ENCODE data around the gene LDB2. TPM values are rescaled to one million over a fixed set of nuclear protein-coding genes. Genes with fewer than 3 reads are reported as not detected.

The LDB2 gene
- total and polyA plus RNA-seq, 2 experiments from 2014 or later = 48.6 to 80.1 TPM

GRCh38 chr4:16760617-16761363, 137.7 kb downstream of the LDB2 start:
- 0 out of 2 replicates have a peak overlapping the region, but pooled peaks have one; percentile 15 for H3K4me2 ChIP-seq
- Mint-ChIP-seq H3K36me3 (ENCODE audit: low read depth) (peaks cover 10% of the 10 kb centered on the region), H3K4me1 (peaks cover 32% of the 10 kb centered on the region), H3K27ac (no peak overlapping the region), H3K4me3 (no peak overlapping the region), H3K9me3 (no peaks in the 10 kb centered on the region), H3K27me3 (ENCODE audit: insufficient read depth, low read depth, poor library complexity) (no peaks in the 10 kb centered on the region)
- H4K20me1 ChIP-seq (replicated peaks; ENCODE audit: insufficient read depth) = no peaks in the 10 kb centered on the region
- TF ChIP-seq CTCF (conservative IDR thresholded peaks at IDR 0.05; ENCODE audit: low read depth in 2 of 2) (no peak), CREB1 (CRISPR knock-in tag; IDR thresholded peaks at IDR 0.05; ENCODE audit: low read depth) (no peak), STAT1 (IDR thresholded peaks at IDR 0.05; ENCODE audit: unreplicated experiment) (no peak), JUNB (IDR thresholded peaks at IDR 0.05; ENCODE audit: unreplicated experiment) (no peak), ZNF331 (CRISPR knock-in tag; IDR thresholded peaks at IDR 0.05; ENCODE audit: low read depth) (no peak), ZNF114 (CRISPR knock-in tag; IDR thresholded peaks at IDR 0.05) (no peak), NANOG (IDR thresholded peaks at IDR 0.05; ENCODE audit: borderline replicate concordance) (no peak), EZH2 (IDR thresholded peaks at IDR 0.05; ENCODE audit: low read depth, unreplicated experiment) (no peak), POLR2AphosphoS5 (IDR thresholded peaks at IDR 0.05; ENCODE audit: low read depth) (no peak), EZH2phosphoT487 (IDR thresholded peaks at IDR 0.05; ENCODE audit: unreplicated experiment) (no peak)
- TF ChIP-seq, protein P1, sequence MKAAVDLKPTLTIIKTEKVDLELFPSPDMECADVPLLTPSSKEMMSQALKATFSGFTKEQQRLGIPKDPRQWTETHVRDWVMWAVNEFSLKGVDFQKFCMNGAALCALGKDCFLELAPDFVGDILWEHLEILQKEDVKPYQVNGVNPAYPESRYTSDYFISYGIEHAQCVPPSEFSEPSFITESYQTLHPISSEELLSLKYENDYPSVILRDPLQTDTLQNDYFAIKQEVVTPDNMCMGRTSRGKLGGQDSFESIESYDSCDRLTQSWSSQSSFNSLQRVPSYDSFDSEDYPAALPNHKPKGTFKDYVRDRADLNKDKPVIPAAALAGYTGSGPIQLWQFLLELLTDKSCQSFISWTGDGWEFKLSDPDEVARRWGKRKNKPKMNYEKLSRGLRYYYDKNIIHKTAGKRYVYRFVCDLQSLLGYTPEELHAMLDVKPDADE (IDR thresholded peaks at IDR 0.05) = no peak
- TF ChIP-seq, protein P2, sequence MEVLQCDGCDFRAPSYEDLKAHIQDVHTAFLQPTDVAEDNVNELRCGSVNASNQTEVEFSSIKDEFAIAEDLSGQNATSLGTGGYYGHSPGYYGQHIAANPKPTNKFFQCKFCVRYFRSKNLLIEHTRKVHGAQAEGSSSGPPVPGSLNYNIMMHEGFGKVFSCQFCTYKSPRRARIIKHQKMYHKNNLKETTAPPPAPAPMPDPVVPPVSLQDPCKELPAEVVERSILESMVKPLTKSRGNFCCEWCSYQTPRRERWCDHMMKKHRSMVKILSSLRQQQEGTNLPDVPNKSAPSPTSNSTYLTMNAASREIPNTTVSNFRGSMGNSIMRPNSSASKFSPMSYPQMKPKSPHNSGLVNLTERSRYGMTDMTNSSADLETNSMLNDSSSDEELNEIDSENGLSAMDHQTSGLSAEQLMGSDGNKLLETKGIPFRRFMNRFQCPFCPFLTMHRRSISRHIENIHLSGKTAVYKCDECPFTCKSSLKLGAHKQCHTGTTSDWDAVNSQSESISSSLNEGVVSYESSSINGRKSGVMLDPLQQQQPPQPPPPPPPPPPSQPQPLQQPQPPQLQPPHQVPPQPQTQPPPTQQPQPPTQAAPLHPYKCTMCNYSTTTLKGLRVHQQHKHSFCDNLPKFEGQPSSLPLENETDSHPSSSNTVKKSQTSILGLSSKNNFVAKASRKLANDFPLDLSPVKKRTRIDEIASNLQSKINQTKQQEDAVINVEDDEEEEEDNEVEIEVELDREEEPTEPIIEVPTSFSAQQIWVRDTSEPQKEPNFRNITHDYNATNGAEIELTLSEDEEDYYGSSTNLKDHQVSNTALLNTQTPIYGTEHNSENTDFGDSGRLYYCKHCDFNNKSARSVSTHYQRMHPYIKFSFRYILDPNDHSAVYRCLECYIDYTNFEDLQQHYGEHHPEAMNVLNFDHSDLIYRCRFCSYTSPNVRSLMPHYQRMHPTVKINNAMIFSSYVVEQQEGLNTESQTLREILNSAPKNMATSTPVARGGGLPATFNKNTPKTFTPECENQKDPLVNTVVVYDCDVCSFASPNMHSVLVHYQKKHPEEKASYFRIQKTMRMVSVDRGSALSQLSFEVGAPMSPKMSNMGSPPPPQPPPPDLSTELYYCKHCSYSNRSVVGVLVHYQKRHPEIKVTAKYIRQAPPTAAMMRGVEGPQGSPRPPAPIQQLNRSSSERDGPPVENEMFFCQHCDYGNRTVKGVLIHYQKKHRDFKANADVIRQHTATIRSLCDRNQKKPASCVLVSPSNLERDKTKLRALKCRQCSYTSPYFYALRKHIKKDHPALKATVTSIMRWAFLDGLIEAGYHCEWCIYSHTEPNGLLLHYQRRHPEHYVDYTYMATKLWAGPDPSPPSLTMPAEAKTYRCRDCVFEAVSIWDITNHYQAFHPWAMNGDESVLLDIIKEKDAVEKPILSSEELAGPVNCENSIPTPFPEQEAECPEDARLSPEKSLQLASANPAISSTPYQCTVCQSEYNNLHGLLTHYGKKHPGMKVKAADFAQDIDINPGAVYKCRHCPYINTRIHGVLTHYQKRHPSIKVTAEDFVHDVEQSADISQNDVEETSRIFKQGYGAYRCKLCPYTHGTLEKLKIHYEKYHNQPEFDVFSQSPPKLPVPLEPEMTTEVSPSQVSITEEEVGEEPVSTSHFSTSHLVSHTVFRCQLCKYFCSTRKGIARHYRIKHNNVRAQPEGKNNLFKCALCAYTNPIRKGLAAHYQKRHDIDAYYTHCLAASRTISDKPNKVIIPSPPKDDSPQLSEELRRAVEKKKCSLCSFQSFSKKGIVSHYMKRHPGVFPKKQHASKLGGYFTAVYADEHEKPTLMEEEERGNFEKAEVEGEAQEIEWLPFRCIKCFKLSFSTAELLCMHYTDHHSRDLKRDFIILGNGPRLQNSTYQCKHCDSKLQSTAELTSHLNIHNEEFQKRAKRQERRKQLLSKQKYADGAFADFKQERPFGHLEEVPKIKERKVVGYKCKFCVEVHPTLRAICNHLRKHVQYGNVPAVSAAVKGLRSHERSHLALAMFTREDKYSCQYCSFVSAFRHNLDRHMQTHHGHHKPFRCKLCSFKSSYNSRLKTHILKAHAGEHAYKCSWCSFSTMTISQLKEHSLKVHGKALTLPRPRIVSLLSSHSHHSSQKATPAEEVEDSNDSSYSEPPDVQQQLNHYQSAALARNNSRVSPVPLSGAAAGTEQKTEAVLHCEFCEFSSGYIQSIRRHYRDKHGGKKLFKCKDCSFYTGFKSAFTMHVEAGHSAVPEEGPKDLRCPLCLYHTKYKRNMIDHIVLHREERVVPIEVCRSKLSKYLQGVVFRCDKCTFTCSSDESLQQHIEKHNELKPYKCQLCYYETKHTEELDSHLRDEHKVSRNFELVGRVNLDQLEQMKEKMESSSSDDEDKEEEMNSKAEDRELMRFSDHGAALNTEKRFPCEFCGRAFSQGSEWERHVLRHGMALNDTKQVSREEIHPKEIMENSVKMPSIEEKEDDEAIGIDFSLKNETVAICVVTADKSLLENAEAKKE (CRISPR knock-in tag; IDR thresholded peaks at IDR 0.05) = no peak
- TF ChIP-seq, protein P3, sequence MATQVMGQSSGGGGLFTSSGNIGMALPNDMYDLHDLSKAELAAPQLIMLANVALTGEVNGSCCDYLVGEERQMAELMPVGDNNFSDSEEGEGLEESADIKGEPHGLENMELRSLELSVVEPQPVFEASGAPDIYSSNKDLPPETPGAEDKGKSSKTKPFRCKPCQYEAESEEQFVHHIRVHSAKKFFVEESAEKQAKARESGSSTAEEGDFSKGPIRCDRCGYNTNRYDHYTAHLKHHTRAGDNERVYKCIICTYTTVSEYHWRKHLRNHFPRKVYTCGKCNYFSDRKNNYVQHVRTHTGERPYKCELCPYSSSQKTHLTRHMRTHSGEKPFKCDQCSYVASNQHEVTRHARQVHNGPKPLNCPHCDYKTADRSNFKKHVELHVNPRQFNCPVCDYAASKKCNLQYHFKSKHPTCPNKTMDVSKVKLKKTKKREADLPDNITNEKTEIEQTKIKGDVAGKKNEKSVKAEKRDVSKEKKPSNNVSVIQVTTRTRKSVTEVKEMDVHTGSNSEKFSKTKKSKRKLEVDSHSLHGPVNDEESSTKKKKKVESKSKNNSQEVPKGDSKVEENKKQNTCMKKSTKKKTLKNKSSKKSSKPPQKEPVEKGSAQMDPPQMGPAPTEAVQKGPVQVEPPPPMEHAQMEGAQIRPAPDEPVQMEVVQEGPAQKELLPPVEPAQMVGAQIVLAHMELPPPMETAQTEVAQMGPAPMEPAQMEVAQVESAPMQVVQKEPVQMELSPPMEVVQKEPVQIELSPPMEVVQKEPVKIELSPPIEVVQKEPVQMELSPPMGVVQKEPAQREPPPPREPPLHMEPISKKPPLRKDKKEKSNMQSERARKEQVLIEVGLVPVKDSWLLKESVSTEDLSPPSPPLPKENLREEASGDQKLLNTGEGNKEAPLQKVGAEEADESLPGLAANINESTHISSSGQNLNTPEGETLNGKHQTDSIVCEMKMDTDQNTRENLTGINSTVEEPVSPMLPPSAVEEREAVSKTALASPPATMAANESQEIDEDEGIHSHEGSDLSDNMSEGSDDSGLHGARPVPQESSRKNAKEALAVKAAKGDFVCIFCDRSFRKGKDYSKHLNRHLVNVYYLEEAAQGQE (IDR thresholded peaks at IDR 0.05; ENCODE audit: unreplicated experiment) = no peak
- H3K9me2 ChIP-seq (ENCODE audit: insufficient read depth) = peaks cover 5% of the 10 kb centered on the region; the same call in 1 of the 2 replicates
- H3K79me2 ChIP-seq (replicated peaks; ENCODE audit: insufficient read depth) = no peaks in the 10 kb centered on the region; the same call in 1 of the 2 replicates
- no peaks in the 10 kb centered on the region for H3K36me3 ChIP-seq (ENCODE audit: insufficient read depth)
- H2AFZ ChIP-seq = no peak overlapping the region
- no peaks in the 10 kb centered on the region for H3K27me3 ChIP-seq (ENCODE audit: insufficient read depth)
- H3K4me3 ChIP-seq = no peak overlapping the region
- no peak overlapping the region for H3K27ac ChIP-seq (ENCODE audit: low read depth)
- peaks cover 17% of the 10 kb centered on the region for H3K4me1 ChIP-seq (ENCODE audit: insufficient read depth)
- DNase-seq (ENCODE audit: low spot score) (no peak), ATAC-seq (no peak)
- no peaks in the 10 kb centered on the region for H3F3A ChIP-seq (replicated peaks; ENCODE audit: low read depth)
